Activated T-helper 1 cell treated with anti-CD3 and anti-CD28 coated beads, Interleukin-12 subunit alpha, Interleukin-12 subunit beta, Interleukin-2, Interleukin-4 antibody, amounts not matched to agents 30 ng/mL and 10 ng/mL and 1 ng/mL, durations not matched to agents 14 hours and 24 hours and 36 hours (primary cell): ENCODE data around the gene TPX2. TPM values are rescaled to one million over a fixed set of nuclear protein-coding genes. Genes with fewer than 3 reads are reported as not detected.

Experiments used
- DNase-seq: peaks from one replicate; pipeline ENCODE4 v3.0.0; 2021; ENCODE audit warnings: low spot score
- H3K27ac Mint-ChIP-seq: one replicate; pipeline ENCODE4 v1.8.0; 2021; ENCODE audit warnings: mild to moderate bottlenecking, mixed read lengths
- H3K27me3 Mint-ChIP-seq: one replicate; pipeline ENCODE4 v1.8.0; 2022; ENCODE audit warnings: mild to moderate bottlenecking, moderate library complexity, mixed read lengths; ENCODE audit not compliant: insufficient read depth
- H3K36me3 Mint-ChIP-seq: one replicate; pipeline ENCODE4 v1.8.0; 2021; ENCODE audit warnings: low read depth, mixed read lengths
- H3K4me1 Mint-ChIP-seq: one replicate; pipeline ENCODE4 v1.8.0; 2021; ENCODE audit warnings: low read depth, mixed read lengths
- H3K4me3 Mint-ChIP-seq: one replicate; pipeline ENCODE4 v1.8.0; 2021; ENCODE audit warnings: mild to moderate bottlenecking, moderate library complexity, mixed read lengths
- H3K9me3 Mint-ChIP-seq: one replicate; pipeline ENCODE4 v1.8.0; 2021; ENCODE audit warnings: mixed read lengths
- intact Hi-C: fragments of 100-400 bp; cut with micrococcal nuclease; formaldehyde crosslinking; loops from one replicate; pipeline ENCODE4 v1.15.1; 2024
- total RNA-seq: library from RNA; stranded (reverse); gene quantifications from 2 replicates; pipeline ENCODE4 v1.2.3, GENCODE V29; 2022

The TPX2 gene
- total RNA-seq, 1 donor from 2014 or later = 54.4 TPM

GRCh38 chr20:31844737-31845299 is 105.7 kb downstream of the TPX2 start:
- Mint-ChIP-seq H3K9me3 (no peaks in the 10 kb centered on the region), H3K27ac (no peak overlapping the region), H3K4me1 (no peaks in the 10 kb centered on the region), H3K4me3 (no peak overlapping the region), H3K27me3 (peaks cover 7% of the 10 kb centered on the region), H3K36me3 (no peaks in the 10 kb centered on the region)
- no peak for DNase-seq
- intact Hi-C loops = no loop called here

DNA sequence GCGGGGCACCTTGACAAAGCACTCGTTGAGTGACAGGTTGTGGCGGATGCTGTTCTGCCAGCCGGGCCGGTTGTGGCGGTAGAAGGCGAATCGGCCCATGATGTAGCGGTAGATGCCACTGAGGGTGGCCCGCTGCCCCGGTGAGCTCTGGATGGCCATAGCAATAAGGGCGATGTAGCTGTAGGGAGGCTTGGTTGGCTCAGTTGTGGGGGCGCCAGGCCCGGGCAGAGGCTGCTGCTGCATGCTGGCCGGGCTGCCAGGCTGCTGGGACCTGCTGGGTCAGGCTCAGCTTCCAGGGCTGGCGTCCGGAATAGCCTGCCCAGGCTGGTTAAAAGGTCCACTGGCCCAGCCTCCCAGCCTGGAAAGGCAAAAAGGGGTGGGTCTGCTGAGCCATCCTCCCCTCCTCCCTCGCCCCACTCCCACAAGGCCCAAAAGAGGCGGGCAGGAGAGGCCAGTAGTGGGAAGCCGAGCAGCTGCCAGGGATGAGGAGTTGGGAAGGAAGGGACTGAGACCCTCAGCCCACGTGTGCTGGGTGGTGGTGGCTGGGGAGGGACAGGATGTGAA is 106.3 kb downstream of the TPX2 start, which contains the start of gene FOXS1:
FOXS1 (minus strand) TSS at position 305 of the 564 bp plus-strand sequence; CDS start at position 243, 62 bp downstream.
- no peak for DNase-seq
- Mint-ChIP-seq H3K36me3 (no peaks in the 10 kb centered on the region), H3K27ac (no peak within 1 kb of the TSS), H3K27me3 (peaks cover 12% of the 10 kb centered on the region), H3K4me1 (no peaks in the 10 kb centered on the region), H3K9me3 (no peaks in the 10 kb centered on the region), H3K4me3 (no peak within 1 kb of the TSS)
- intact Hi-C loops = no loop called here

GRCh38 chr20:31846793-31847138 is 107.7 kb downstream of the TPX2 start:
- peaks cover 22% of the 10 kb centered on the region for H3K27me3 Mint-ChIP-seq
- no peak overlapping the region for H3K4me3 Mint-ChIP-seq
- H3K36me3 Mint-ChIP-seq = no peaks in the 10 kb centered on the region
- H3K9me3 Mint-ChIP-seq = no peaks in the 10 kb centered on the region
- H3K27ac Mint-ChIP-seq = no peak overlapping the region
- intact Hi-C loops = loop anchor here (1.0 kb wide), 1 partner anchor 23 kb away; no protein-coding TSS in a partner anchor
- H3K4me1 Mint-ChIP-seq = no peaks in the 10 kb centered on the region
- no peak for DNase-seq

- Mint-ChIP-seq H3K27me3 (peaks cover 22% of the 10 kb centered on the region), H3K4me3 (no peak overlapping the region)
Observed at GRCh38 chr20:31848088-31848999, 109.3 kb downstream of the TPX2 start.

DNA sequence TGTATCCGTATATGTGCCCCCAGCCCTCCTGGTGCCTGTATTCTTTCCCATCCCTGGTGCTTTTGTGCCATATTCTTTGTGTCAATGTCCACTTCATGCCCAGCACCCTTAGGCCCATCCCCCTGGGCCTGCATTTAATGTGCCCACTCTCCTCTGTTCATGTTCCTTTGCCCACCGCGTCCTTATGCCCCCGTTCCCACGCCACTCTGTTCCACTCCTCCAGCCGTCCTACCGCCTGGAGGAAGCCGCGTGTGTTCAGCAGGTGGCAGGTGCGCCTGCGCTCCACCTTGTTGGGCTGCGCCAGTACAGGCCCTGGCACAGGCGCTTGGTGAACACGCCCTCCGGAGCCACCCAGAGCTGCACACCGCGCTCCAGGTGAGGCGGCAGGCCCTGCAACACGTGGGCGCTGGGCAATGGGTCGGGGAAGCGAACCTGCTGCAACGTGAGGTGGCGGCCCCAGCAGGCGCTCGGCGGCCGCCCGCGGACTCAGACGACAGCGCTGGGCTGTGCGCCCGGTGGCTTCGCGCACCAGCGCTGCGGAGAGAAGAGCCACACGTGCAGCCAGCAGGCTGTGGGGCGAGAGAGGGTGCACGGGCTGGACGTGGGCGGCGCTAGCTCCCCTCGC is 110.3 kb downstream of the TPX2 start:
- intact Hi-C loops = no loop called here
- Mint-ChIP-seq H3K27me3 (peaks cover 21% of the 10 kb centered on the region), H3K9me3 (no peaks in the 10 kb centered on the region), H3K4me1 (no peaks in the 10 kb centered on the region), H3K27ac (no peak overlapping the region), H3K4me3 (no peak overlapping the region), H3K36me3 (no peaks in the 10 kb centered on the region)
- no peak for DNase-seq

More at GRCh38 chr20:31848088-31848999, 109.3 kb downstream of the TPX2 start:
- intact Hi-C loops = no loop called here
- DNase-seq = no peak
- H3K36me3 Mint-ChIP-seq = no peaks in the 10 kb centered on the region
- no peaks in the 10 kb centered on the region for H3K9me3 Mint-ChIP-seq
- H3K27ac Mint-ChIP-seq = no peak overlapping the region
- H3K4me1 Mint-ChIP-seq = no peaks in the 10 kb centered on the region

Other genes starting within 250 kb of the TPX2 start
- 215 and 228 TPM in 2 replicates for gene HM13, start 224.8 kb upstream of the TPX2 start, total RNA-seq
- gene ID1, start 134.0 kb upstream of the TPX2 start, total RNA-seq = 3.4 and 4.0 TPM in 2 replicates
- not detected in 2 replicates for gene COX4I2, start 101.4 kb upstream of the TPX2 start, total RNA-seq
- 417 and 420 TPM in 2 replicates for gene BCL2L1, start 16.4 kb upstream of the TPX2 start, total RNA-seq
- 0.29 and 0.44 TPM in 2 replicates for gene MYLK2, start 80.1 kb downstream of the TPX2 start, total RNA-seq
- not detected in 2 replicates for gene FOXS1, start 106.3 kb downstream of the TPX2 start, total RNA-seq
- not detected in 2 replicates for gene DUSP15, start 131.2 kb downstream of the TPX2 start, total RNA-seq
- gene TTLL9, start 131.3 kb downstream of the TPX2 start, total RNA-seq = not detected in 2 replicates
- 20.0 and 20.5 TPM in 2 replicates for gene PDRG1, start 212.8 kb downstream of the TPX2 start, total RNA-seq
- gene XKR7, start 228.9 kb downstream of the TPX2 start, total RNA-seq = not detected in 2 replicates